HG03469 (cell line): ENCODE measurements around the gene ZNF133.

Experiments used
- ATAC-seq: cut with Tn5 transposase; IDR thresholded peaks from one replicate; pipeline ENCODE4 v1.9.1; 2021; ENCODE audit warnings: mild to moderate bottlenecking, moderate library complexity, moderate number of reproducible peaks; ENCODE audit not compliant: unreplicated experiment

The ZNF133 gene

DNA sequence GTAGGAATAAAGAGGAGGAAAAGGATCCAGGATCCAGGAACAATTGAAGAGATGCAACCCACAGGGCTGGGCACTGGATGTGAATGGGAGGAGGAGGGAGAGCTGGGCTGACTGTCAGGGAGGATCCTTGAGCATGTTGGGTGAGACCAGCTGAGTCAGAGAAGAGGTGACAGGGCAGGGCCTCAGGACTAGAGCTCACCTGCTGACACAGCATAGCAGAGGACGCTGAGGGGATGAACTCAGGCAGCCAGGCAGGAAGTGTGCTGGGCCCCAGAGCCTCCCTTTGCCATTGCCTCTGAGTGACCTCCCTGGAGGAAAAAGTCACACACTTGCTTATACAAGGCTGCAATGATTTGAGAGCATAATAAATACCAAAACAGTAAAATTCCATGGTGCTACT, 72.3 kb downstream of the ZNF133 start:
- no peak for ATAC-seq

DNA sequence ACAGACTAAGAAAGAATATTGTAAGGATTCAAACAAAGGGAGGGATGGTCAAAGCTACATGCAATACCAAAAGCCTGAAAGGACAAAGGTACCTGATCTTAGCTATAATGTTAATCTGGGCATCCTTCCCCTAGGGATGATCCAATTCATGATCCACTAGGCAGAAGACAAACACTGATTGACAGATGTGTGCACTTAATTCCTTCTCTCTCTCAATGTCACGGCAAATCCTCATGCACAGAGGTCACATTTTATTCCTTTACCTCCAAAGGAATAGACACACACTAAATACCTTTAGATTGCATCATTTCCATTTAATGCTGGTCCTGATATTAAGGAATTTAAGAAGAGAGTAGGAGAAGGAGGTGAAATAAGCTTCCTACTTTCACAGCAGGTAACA, 73.4 kb downstream of the ZNF133 start:
- ATAC-seq = no peak

DNA sequence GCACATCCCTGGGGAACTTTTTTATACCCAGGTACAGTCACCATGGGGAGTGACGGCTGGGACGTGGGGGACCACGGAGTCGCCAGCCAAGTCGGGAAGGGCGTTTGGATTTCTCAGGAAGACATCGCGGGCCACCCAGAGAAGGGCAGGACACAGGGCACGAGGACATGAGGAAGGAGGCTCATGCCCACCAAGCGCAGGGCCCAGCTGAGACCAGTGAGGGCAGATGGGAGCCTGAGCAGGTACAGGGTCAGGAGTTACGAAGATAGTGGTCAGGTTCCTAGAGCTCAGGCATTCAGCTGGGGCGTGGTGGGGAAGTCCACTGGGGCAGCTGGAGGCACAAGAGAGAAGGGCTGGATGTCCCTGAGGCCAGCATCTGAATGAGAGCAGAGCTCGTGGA, 74.6 kb downstream of the ZNF133 start:
- no peak for ATAC-seq

DNA sequence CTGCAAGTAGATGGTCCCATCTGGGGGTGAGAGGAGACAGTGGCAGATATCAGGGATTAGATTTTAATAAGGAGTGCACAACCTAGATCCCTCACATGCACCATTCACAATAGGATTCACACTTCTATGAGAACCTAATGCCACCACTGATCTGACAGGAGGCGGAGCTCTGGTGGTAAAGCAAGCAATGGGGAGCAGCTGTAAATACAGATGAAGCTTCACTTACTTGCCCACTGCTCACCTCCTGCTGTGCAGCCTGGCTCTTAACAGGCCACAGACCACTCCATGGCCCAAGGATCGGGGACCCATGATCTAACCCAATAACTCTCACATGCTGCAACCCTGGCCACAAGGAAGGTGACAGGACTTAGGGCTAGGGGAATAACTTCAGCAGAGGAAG, 75.4 kb downstream of the ZNF133 start:
- no peak for ATAC-seq

DNA sequence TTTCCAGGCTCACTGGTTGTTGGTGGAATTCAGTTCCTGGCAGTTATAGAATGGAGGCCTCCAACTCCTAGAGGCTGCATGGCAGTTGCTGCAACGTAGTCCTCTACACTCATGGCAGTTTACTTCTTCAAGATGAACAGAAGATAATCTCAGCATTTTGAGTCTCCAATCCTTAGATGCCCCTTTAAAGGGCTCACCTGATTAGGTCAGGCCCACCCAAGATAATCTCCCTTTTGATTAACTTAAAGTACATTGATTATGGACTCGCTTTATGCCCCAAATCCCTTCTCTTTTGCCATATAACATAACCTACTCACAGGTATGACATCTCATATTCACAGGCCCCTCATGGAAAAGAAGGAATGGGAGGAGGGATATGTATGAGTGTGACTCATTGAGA, 76.4 kb downstream of the ZNF133 start:
- ATAC-seq = no peak
